HG03060 (cell line): ENCODE results near the gene RGS14.
"Not testable (repeated sequence)": the region's sequence is repeated elsewhere in the genome, so short reads cannot be mapped to it uniquely, and the experiment has no call there.

Source experiments
- ATAC-seq: cut with Tn5 transposase; IDR thresholded peaks from one replicate; pipeline ENCODE4 v1.9.1; 2021; ENCODE audit warnings: low read depth, moderate number of reproducible peaks; ENCODE audit not compliant: unreplicated experiment

RGS14 gene

GRCh38 chr5:177396807-177397206 is 39.1 kb downstream of the RGS14 start:
- no peak for ATAC-seq

GRCh38 chr5:177397875-177398390 is 40.2 kb downstream of the RGS14 start:
- ATAC-seq: no peak

GRCh38 chr5:177399997-177400868 is 42.5 kb downstream of the RGS14 start, which contains the start of gene PFN3:
TSS of gene PFN3 (minus strand) at chr5:177400661. CDS start at chr5:177400576, 85 bp downstream.
- ATAC-seq: no peak

- ATAC-seq: no peak
Measured at GRCh38 chr5:177402271-177403043, 44.7 kb downstream of the RGS14 start.

- peak; percentile 2 for ATAC-seq
Measured at GRCh38 chr5:177403102-177403791, 45.5 kb downstream of the RGS14 start.

- peak; percentile 42 for ATAC-seq
Measured at GRCh38 chr5:177403792-177404640, 46.3 kb downstream of the RGS14 start.

- ATAC-seq: no peak
Measured at GRCh38 chr5:177404641-177405179, 47.0 kb downstream of the RGS14 start.

- ATAC-seq: no peak
Measured at GRCh38 chr5:177405312-177405711, 47.6 kb downstream of the RGS14 start.

GRCh38 chr5:177405805-177406204 is 48.1 kb downstream of the RGS14 start:
- ATAC-seq: no peak

- no peak for ATAC-seq
Measured at GRCh38 chr5:177409043-177409801, 51.5 kb downstream of the RGS14 start, which contains the start of gene F12. TSS of gene F12 (minus strand) at chr5:177409564. CDS start at chr5:177409527, 37 bp downstream.

- ATAC-seq: no peak
Measured at GRCh38 chr5:177410575-177410974, 52.9 kb downstream of the RGS14 start.

GRCh38 chr5:177412603-177413233 is 55.0 kb downstream of the RGS14 start:
- peak; percentile 65 for ATAC-seq

- no peak for ATAC-seq
Measured at GRCh38 chr5:177414481-177414880, 56.8 kb downstream of the RGS14 start.

- not testable (repeated sequence) for ATAC-seq
Measured at GRCh38 chr5:177417081-177417480, 59.4 kb downstream of the RGS14 start.

GRCh38 chr5:177419046-177419445 is 61.3 kb downstream of the RGS14 start:
- ATAC-seq: no peak

GRCh38 chr5:177420472-177420871 is 62.7 kb downstream of the RGS14 start:
- not testable (repeated sequence) for ATAC-seq

GRCh38 chr5:177421062-177421798 is 63.5 kb downstream of the RGS14 start:
- no peak for ATAC-seq
